Ishikawa (cell line): ENCODE measurements around the gene HBS1L.

ENCODE experiments used
- CEBPB ChIP-seq: IDR thresholded peaks from 2 replicates; pipeline ENCODE4 v1.6.1; 2012
- CREB1 ChIP-seq: IDR thresholded peaks from 2 replicates; pipeline ENCODE4 v1.6.1; 2012; ENCODE audit warnings: low read depth
- EGR1 ChIP-seq: IDR thresholded peaks from 2 replicates; pipeline ENCODE4 v1.6.1; 2012
- EP300 ChIP-seq: IDR thresholded peaks from 2 replicates; pipeline ENCODE4 v1.6.1; 2012; ENCODE audit warnings: borderline replicate concordance
- FOXM1 ChIP-seq: IDR thresholded peaks from 2 replicates; pipeline ENCODE4 v1.6.1; 2012; ENCODE audit warnings: low read depth, borderline replicate concordance
- MAX ChIP-seq: IDR thresholded peaks from 2 replicates; pipeline ENCODE4 v1.6.1; 2012
- NFIC ChIP-seq: IDR thresholded peaks from 2 replicates; pipeline ENCODE4 v1.6.1; 2012
- RAD21 ChIP-seq: IDR thresholded peaks from 2 replicates; pipeline ENCODE4 v1.6.1; 2012; ENCODE audit warnings: low read depth
- REST ChIP-seq: IDR thresholded peaks from 2 replicates; pipeline ENCODE4 v1.6.1; 2012; ENCODE audit warnings: low read depth, mild to moderate bottlenecking
- TAF1 ChIP-seq: IDR thresholded peaks from 2 replicates; pipeline ENCODE4 v1.6.1; 2012; ENCODE audit warnings: low read depth, mild to moderate bottlenecking
- TCF12 ChIP-seq: IDR thresholded peaks from 2 replicates; pipeline ENCODE4 v1.6.1; 2012; ENCODE audit warnings: low read depth
- TEAD4 ChIP-seq: IDR thresholded peaks from 2 replicates; pipeline ENCODE4 v1.6.1; 2012
- USF1 ChIP-seq: IDR thresholded peaks from 2 replicates; pipeline ENCODE4 v1.6.1; 2012
- YY1 ChIP-seq: IDR thresholded peaks from 2 replicates; pipeline ENCODE4 v1.6.1; 2012; ENCODE audit warnings: low read depth
- ZBTB7A ChIP-seq: IDR thresholded peaks from 2 replicates; pipeline ENCODE4 v1.6.1; 2012; ENCODE audit warnings: low read depth

Gene HBS1L

GRCh38 chr6:134949927-134950326 lies 104.7 kb downstream of the HBS1L start, which contains the start of gene ALDH8A1:
ALDH8A1 (minus strand) TSS chr6:134950101; CDS start chr6:134950053, 48 bp downstream.
- no peak for TF ChIP-seq CEBPB

GRCh38 chr6:134948691-134949090 lies 105.9 kb downstream of the HBS1L start:
- no peak for TF ChIP-seq RAD21
- TF ChIP-seq FOXM1: no peak
- TF ChIP-seq CEBPB: no peak
- TF ChIP-seq ZBTB7A: no peak
- no peak for TF ChIP-seq NFIC
- no peak for TF ChIP-seq MAX
- no peak for TF ChIP-seq USF1
- no peak for TF ChIP-seq EP300

- no peak for TF ChIP-seq MAX
- no peak for TF ChIP-seq EGR1
- no peak for TF ChIP-seq ZBTB7A
- TF ChIP-seq TAF1: no peak
- no peak for TF ChIP-seq CREB1
- no peak for TF ChIP-seq RAD21
- no peak for TF ChIP-seq YY1
- TF ChIP-seq TCF12: no peak
- no peak for TF ChIP-seq USF1
- TF ChIP-seq CEBPB: no peak
- TF ChIP-seq FOXM1: no peak
- TF ChIP-seq TEAD4: no peak
- no peak for TF ChIP-seq REST
- no peak for TF ChIP-seq NFIC
- TF ChIP-seq EP300: no peak
Measured at GRCh38 chr6:134948142-134948541, 106.5 kb downstream of the HBS1L start.

GRCh38 chr6:134945045-134945444 lies 109.6 kb downstream of the HBS1L start:
- TF ChIP-seq CEBPB: no peak
- no peak for TF ChIP-seq NFIC
- TF ChIP-seq EP300: no peak
- no peak for TF ChIP-seq YY1
- TF ChIP-seq TCF12: no peak
- TF ChIP-seq ZBTB7A: no peak
- TF ChIP-seq TAF1: no peak
- no peak for TF ChIP-seq MAX
- no peak for TF ChIP-seq FOXM1
- TF ChIP-seq TEAD4: no peak
- no peak for TF ChIP-seq USF1
- no peak for TF ChIP-seq REST
- TF ChIP-seq RAD21: no peak
- no peak for TF ChIP-seq EGR1
- TF ChIP-seq CREB1: no peak

GRCh38 chr6:134943522-134944111 lies 111.0 kb downstream of the HBS1L start:
- TF ChIP-seq MAX (no peak), CREB1 (no peak), FOXM1 (no peak), EGR1 (no peak), RAD21 (no peak), CEBPB (no peak), TAF1 (no peak), TCF12 (no peak), EP300 (no peak), YY1 (no peak), REST (no peak), USF1 (no peak), NFIC (no peak), ZBTB7A (no peak), TEAD4 (no peak)
